HEK293T (cell line): ENCODE results near the gene ARL17B.
"Not testable (repeated sequence)": the region's sequence is repeated elsewhere in the genome, so short reads cannot be mapped to it uniquely, and the experiment has no call there.

Experiments
- ARNT ChIP-seq: fragments of 450-650 bp; IDR thresholded peaks from 2 replicates; pipeline ENCODE4 v1.6.1; 2017; ENCODE audit warnings: mild to moderate bottlenecking
- BHLHE40 ChIP-seq: fragments of 450-650 bp; IDR thresholded peaks from 2 replicates; pipeline ENCODE4 v1.6.1; 2016; ENCODE audit warnings: mild to moderate bottlenecking, moderate library complexity, borderline replicate concordance
- ELF4 ChIP-seq: fragments of 450-650 bp; IDR thresholded peaks from 2 replicates; pipeline ENCODE4 v1.6.1; 2017; ENCODE audit warnings: antibody characterized with exemption
- FOXK2 ChIP-seq: fragments of 450-650 bp; IDR thresholded peaks from 2 replicates; pipeline ENCODE4 v1.6.1; 2016; ENCODE audit warnings: mild to moderate bottlenecking
- FOXM1 ChIP-seq: fragments of 450-650 bp; IDR thresholded peaks from 2 replicates; pipeline ENCODE4 v1.6.1; 2017; ENCODE audit warnings: mild to moderate bottlenecking, borderline replicate concordance
- HDGF ChIP-seq: fragments of 450-650 bp; IDR thresholded peaks from 2 replicates; pipeline ENCODE4 v1.6.1; 2017; ENCODE audit warnings: antibody characterized with exemption, borderline replicate concordance
- L3MBTL2 ChIP-seq: fragments of 450-650 bp; conservative IDR thresholded peaks from 2 replicates; pipeline ENCODE4 v1.6.1; 2016; ENCODE audit warnings: mild to moderate bottlenecking
- LEF1 ChIP-seq: fragments of 450-650 bp; IDR thresholded peaks from 2 replicates; pipeline ENCODE4 v1.6.1; 2017; ENCODE audit warnings: mild to moderate bottlenecking, borderline replicate concordance
- SP1 ChIP-seq: fragments of 450-650 bp; IDR thresholded peaks from 2 replicates; pipeline ENCODE4 v1.6.1; 2017
- SUZ12 ChIP-seq: fragments of 450-650 bp; IDR thresholded peaks from 2 replicates; pipeline ENCODE4 v1.6.1; 2016; ENCODE audit warnings: mild to moderate bottlenecking
- TARDBP ChIP-seq: fragments of 450-650 bp; IDR thresholded peaks from 2 replicates; pipeline ENCODE4 v1.6.1; 2016

- not testable (repeated sequence) for TF ChIP-seq FOXK2, TARDBP, L3MBTL2, ARNT, FOXM1, LEF1, BHLHE40, HDGF, SUZ12, SP1, ELF4
Measured at GRCh38 chr17:46291618-46292017, 69.9 kb downstream of the ARL17B start.
